ENCODE results near the gene MAP2K7. TPM values are rescaled to one million over a fixed set of nuclear protein-coding genes. Genes with fewer than 3 reads are reported as not detected.

MAP2K7 gene
- 10.0 and 13.4 TPM in 2 replicates for total RNA-seq

DNA sequence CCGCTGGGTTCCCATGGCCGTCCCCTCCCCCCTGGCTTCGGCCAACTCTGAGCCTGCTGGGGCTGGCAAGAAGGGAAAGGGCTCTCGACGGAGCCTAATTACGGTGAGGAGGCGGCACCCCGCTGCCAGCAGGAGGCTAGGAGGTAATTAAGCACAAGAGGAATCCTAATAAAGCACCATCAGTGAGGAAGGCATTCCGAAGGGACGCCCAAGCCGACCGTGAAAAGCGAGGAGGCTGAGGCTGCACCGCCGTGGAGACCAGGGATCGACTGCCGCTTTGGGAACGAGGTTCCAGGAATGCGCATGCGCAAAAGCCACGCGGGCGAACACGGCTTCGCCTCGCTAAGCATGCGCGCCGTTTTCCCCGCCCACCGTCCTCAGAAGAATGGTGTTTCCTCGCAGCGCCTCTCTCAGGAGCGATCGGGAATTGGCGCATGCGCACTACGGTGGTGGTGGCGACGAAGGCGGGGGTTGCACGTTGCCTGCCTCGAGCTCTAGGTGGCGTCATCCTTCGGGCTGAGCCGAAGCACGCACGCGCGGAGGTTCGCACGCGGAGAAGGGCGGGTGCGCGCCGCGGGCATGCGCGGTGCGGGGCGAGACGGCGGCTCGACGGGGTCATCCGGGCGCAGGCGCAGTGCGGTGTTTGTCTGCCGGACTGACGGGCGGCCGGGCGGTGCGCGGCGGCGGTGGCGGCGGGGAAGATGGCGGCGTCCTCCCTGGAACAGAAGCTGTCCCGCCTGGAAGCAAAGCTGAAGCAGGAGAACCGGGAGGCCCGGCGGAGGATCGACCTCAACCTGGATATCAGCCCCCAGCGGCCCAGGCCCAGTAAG is at the start of gene MAP2K7:
Gene MAP2K7 (plus strand): TSS at position 634 of the 830 bp plus-strand sequence. CDS start 68 bp downstream, at position 702.

DNA sequence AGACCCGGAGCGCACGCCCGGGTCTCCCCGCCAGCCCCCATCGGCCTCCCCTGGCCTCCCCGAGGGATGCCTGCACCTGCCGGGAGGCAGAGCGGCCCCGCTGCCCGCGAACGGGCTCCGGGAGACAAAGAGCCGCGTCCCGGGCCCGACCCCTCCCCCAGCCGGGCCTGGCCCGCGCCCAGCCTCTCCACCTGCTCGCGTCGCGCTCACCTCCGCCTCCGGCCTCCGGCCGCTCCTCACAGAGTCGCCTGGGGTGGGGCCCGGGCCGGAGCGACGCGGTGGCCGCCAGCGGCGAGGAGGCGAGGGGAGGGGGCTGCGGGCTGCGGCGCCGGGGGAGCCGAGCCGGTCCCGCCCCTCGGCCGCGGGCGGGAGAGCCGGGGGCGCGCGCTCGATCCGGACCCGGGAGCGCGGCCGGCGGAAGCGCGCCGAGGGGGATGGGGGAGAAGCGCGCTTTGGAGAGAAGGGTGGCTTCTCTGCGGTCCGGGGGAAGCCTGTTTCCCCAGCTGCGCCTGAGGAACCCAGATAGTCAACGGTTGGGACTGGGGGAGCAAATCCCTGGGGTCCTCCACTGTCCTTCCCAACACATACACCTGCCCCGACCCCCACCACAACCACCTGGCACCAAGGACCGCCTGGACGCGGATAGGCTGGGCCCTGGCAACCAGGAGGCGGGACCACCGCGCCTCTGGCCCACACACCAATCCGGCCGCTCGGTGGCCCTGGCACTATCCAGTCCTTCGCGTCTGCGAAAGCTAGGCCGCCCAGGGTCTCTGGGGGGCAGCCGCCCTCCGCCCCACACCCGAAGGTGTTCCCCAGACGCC is 29.4 kb upstream of the MAP2K7 start, which contains the start of gene PRR36:
Gene PRR36 (minus strand): TSS at position 315 of the 821 bp plus-strand sequence. CDS start 701 bp downstream, outside the sequence.

DNA sequence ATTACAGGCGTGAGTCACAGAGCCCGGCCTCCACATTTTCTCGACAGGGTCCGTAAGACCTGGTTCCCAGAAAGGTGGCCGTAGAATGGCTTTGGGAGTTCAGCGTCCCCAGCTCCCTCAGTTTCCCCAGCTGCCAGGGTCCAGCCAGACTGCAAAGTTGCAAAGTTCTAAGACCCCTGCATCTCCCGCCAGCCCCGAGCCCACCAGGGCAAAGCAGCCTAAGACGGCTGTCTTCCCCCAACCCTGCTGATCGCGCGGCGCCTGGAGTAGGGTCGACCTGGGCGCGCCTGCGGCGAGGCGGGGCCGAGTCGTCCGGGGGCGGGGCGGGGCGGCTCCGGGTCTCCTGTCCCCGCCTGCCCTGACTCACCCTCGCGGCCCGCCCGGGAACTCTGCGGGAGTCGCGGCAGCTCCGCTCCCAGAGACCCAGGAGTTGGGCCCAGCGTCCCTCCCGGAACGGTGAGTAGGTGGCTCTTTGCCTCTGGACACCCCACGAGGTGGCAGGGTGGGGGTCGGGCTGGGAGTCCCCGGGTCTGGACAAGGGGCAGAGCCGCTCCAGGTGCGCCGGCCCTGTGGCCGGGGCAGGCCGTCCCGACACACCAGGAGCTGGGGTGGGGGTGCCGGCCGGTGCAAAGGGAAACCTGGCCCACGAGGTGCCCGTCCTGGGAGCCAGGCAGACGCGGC is 15.4 kb upstream of the MAP2K7 start, which contains the start of gene LRRC8E:
Gene LRRC8E (plus strand): TSS at position 366 of the 681 bp plus-strand sequence. CDS start 7,094 bp downstream, outside the sequence.

DNA sequence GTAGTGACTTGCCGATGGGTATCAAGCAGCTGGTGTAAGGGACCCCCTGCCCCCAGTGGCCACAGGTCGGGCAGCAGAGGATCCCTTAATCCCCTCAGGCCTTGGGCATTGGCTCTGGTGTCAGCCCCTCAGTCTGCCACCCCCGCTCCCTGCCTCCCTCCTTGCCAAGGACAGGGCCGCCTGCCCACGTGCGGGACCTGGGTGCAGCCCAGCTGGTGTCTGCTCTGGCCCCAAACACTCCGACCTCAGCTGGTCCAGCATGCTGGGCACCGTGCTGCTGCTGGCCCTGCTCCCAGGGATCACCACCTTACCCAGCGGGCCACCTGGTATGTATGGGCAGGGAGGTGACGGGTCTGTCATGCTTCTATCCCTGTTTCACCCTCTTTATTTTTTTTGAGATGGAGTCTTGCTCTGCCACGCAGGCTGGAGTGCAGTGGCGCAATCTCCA is 10.9 kb downstream of the MAP2K7 start, which contains the start of gene TGFBR3L:
Gene TGFBR3L (plus strand): TSS at position 233 of the 448 bp plus-strand sequence.

DNA sequence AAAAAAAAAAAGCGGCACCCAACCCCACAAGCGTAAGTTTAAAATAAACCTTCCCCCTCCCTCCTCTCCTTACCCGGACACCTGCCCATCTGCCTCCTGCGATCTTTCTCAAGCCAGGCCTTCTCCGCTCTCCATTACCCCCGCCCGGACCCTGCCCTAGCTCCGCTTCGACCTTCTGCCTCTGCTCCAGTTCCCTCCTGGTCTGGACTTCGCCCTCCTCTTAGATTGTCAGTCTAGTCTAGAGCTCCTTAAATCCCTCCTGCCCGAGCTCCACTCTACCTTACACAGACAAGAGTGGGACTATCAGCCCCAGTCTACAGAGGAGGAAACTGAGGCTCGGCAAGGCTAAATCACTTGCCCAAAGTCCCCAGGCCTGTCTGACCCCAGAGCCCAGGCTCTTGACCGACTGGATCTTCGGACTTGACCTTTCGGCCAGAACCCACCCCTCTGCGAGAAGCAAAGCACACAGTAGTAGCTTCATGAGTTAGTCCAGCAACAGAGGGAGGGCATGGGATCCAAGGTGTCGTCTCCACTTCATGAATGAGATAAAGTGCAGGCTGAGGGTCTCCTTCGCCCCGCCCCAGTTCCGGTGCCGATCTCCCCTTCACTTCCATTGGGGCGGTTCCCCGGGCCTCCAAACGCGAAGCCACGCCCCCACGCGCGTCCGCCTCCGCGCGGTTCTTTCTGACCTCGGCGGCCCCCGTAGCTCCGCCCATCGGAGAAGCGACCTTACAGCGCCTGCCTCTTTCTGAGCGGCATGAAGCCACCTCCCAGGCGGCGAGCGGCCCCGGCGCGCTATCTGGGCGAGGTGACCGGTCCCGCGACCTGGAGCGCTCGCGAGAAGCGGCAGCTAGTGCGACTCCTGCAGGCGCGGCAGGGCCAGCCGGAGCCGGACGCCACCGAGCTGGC is 16.2 kb downstream of the MAP2K7 start, which contains the start of gene SNAPC2:
Gene SNAPC2 (plus strand): TSS at position 729 of the 909 bp plus-strand sequence. CDS start 29 bp downstream, at position 758.

DNA sequence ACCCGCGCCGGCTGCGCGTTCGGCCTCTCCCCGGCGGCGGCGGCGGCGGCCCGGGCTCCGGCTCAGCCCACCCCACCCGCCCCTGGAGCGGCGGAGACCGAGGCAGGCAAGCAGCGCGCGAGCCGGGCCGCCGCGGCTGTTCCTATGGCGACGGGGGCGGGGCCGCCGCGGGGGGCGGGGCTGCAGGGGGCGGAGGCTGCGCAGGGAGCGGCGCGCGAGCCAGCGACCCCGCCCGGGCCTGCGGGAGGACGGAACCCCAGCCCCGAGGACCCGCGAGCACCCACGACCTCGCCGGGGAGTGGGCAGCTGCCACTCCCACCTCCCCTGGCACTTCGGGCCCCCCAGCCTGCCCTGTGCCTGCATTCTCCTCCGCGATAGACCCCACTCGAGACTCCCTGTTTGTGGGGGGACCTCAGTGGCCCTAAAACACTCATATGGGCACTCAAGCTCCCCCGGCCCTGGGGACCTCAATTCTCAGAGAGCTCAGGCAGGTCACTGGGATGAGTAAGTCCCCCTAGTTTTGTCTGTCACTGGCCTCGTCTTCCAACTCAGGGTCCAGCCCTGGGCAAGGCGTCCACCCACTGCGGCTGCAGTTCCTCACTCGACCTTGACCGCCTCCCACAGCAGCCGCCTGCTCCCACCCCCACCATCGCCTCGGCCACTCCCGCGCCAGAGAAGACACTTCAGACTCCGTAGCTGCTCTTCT is 22.5 kb downstream of the MAP2K7 start, which contains the start of gene CTXN1:
Gene CTXN1 (minus strand): TSS at position 115 of the 706 bp plus-strand sequence. CDS start 597 bp downstream, outside the sequence.

GRCh38 chr19:7943444-7944176 is 39.9 kb downstream of the MAP2K7 start, which contains the start of gene TIMM44:
Gene TIMM44 (minus strand): TSS chr19:7943666. CDS start chr19:7943651, 15 bp downstream.

Other genes with a start within 250 kb of the MAP2K7 start
- not detected in 2 replicates for gene RETN, start 234.8 kb upstream of the MAP2K7 start, total RNA-seq
- not detected in 2 replicates for gene MCEMP1, start 226.8 kb upstream of the MAP2K7 start, total RNA-seq
- gene TRAPPC5, start 223.0 kb upstream of the MAP2K7 start, total RNA-seq: 74.4 and 78.4 TPM in 2 replicates
- not detected in 2 replicates for gene FCER2, start 201.7 kb upstream of the MAP2K7 start, total RNA-seq
- not detected in 2 replicates for gene CLEC4G, start 171.8 kb upstream of the MAP2K7 start, total RNA-seq
- not detected in 2 replicates for gene CD209, start 156.3 kb upstream of the MAP2K7 start, total RNA-seq
- gene CLEC4M, start 140.6 kb upstream of the MAP2K7 start, total RNA-seq: not detected in 2 replicates
- 12.3 and 23.0 TPM in 2 replicates for gene EVI5L, start 73.7 kb upstream of the MAP2K7 start, total RNA-seq
- gene PRR36, start 29.5 kb upstream of the MAP2K7 start, total RNA-seq: not detected in 2 replicates
- gene LRRC8E, start 15.4 kb upstream of the MAP2K7 start, total RNA-seq: 9.2 and 10.7 TPM in 2 replicates
- 0.89 and 1.00 TPM in 2 replicates for gene TGFBR3L, start 11.0 kb downstream of the MAP2K7 start, total RNA-seq
- 25.8 and 35.0 TPM in 2 replicates for gene SNAPC2, start 16.5 kb downstream of the MAP2K7 start, total RNA-seq
- gene CTXN1, start 22.3 kb downstream of the MAP2K7 start, total RNA-seq: 1.1 and 2.6 TPM in 2 replicates
- 53.8 and 67.4 TPM in 2 replicates for gene TIMM44, start 39.8 kb downstream of the MAP2K7 start, total RNA-seq
- gene ELAVL1, start 101.8 kb downstream of the MAP2K7 start, total RNA-seq: 39.5 and 66.5 TPM in 2 replicates
- gene CCL25, start 148.9 kb downstream of the MAP2K7 start, total RNA-seq: not detected in 2 replicates
- gene FBN3, start 245.7 kb downstream of the MAP2K7 start, total RNA-seq: not detected in 2 replicates

All from uterine smooth muscle cell (primary cell).